Right lobe of liver (tissue), 6 donors: ENCODE data around the gene RASSF7. TPM values are rescaled to one million over a fixed set of nuclear protein-coding genes. Genes with fewer than 3 reads are reported as not detected.
"Not testable (repeated sequence)": the region's sequence is repeated elsewhere in the genome, so short reads cannot be mapped to it uniquely, and the experiment has no call there.

ENCODE experiments used
- ATAC-seq, 4 donors: fragments of 200-7000 bp; cut with Tn5 transposase; one replicate each; pipeline ENCODE4 v1.9.1; 2020; ENCODE audit warnings: mild to moderate bottlenecking in 4 of 4, moderate library complexity in 4 of 4
- DNase-seq, 3 donors: peaks; one replicate each; pipeline ENCODE4 v3.0.0-alpha.2; 2020
- H3K27ac ChIP-seq, 3 donors: fragments of 200-600 bp; one replicate each; pipeline ENCODE4 v1.8.0; 2022
- H3K27me3 ChIP-seq, 2 donors: fragments of 200-600 bp; one replicate each; pipeline ENCODE4 v1.8.0; 2022
- H3K36me3 ChIP-seq, 4 donors: fragments of 200-600 bp; sonication (generic) in 1 of 4; one replicate each; pipeline versions ENCODE4 v1.5.1 to v1.8.0; 2017 to 2022; ENCODE audit warnings: control low read depth in 1 of 4
- H3K4me1 ChIP-seq, 4 donors: fragments of 200-600 bp; sonication (generic) in 1 of 4; one replicate each; pipeline versions ENCODE4 v1.5.1 to v1.8.0; 2017 to 2022; ENCODE audit warnings: control low read depth in 1 of 4
- H3K4me3 ChIP-seq, 3 donors: fragments of 200-600 bp; one replicate each; pipeline ENCODE4 v1.8.0; 2022
- H3K9me3 ChIP-seq, 4 donors: fragments of 200-600 bp; sonication (generic) in 1 of 4; one replicate each; pipeline versions ENCODE4 v1.5.1 to v1.8.0; 2017 to 2022; ENCODE audit warnings: control low read depth in 1 of 4
- POLR2A ChIP-seq: fragments of 450-650 bp; IDR thresholded peaks from one replicate; pipeline ENCODE4 v1.6.1; 2017; ENCODE audit warnings: antibody characterized with exemption, mild to moderate bottlenecking
- WGBS: methylation state at CpG from one replicate; pipeline ENCODE4 v1.1.6; 2018; ENCODE audit warnings: low coverage, low lambda C conversion rate; ENCODE audit not compliant: insufficient coverage; ENCODE audit errors: missing lambda C conversion rate; 5-methylcytosine and 5-hydroxymethylcytosine counted together
- intact Hi-C, 2 donors: fragments of 100-400 bp; cut with DNase I; formaldehyde crosslinking; loops; one replicate each; pipeline versions ENCODE4 v1.11.2 to v1.14.1; 2022
- total RNA-seq, 6 experiments: library from RNA; depleted of rRNA in 2 of 6; stranded (reverse); fragments of >200 nt in 2 of 6; fragmentation: NEBNext Ultra II Directional in 3 of 6; extraction: Animal tissue kit (Norgen Biotek cat#: 25700) in 3 of 6; gene quantifications; one replicate each; pipeline versions ENCODE4 v1.1.0 to v1.2.4, GENCODE V29; 2016 to 2023
- TF ChIP-seq, protein P1 (sequence below), 4 donors: fragments of 200-600 bp in 3 of 4; fragments of 450-650 bp in 1 of 4; IDR thresholded peaks; one replicate each; pipeline versions ENCODE4 v1.5.1 to v1.8.0; 2016 to 2022; ENCODE audit warnings: antibody characterized with exemption in 4 of 4, mild to moderate bottlenecking in 2 of 4
- donor health status: DM: no; HTN: yes; CAD: no.
- donor health status: DM: no; HTN: no; CAD: no.
- donor health status: DM: no; HTN: no; CAD: no.
- donor health status: DM: no; HTN: yes; CAD: no.
- donor health status: DM: no; HTN: yes; CAD: no.

Gene RASSF7
- total RNA-seq, 6 experiments from 2014 or later = 20.5 to 61.1 (median 39.5) TPM

DNA sequence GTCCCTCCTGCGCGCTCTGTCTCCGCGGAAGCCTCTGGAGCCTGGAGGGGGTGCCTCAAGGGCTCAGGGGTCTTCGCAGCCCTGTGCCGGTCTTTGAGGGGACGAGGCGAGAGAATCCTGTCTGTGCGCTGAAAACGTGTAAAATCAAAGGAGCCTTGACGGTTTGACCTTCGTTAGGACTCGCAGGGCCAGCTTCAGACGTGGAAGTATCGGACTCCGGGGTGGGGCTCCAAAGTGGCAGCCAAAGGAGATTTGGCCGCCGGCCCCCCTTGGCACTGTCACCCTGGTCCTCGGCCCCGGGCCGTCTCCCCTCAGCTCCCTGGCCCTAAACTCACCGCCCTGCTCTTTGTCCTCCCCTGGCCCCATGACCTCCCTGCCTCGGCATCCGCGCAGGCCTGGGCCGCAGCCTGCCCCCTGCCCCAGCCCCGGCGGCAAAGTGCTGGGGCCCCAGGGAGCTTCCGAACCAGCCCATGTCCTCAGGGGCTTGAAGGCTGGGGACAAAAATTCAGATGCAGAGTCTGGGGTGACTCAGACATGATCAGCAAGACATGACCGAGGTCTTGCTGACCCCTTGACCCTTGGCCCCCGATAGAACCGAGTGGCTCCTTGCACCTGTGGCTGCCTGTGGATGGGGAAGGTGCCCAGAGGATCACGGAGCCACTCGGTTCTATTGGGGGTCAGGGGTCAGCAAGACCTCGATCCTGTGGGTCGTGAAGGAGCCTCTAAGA lies 8.6 kb downstream of the RASSF7 start:
- 7% methylated on average over 17 of the region's 36 CpGs for WGBS

DNA sequence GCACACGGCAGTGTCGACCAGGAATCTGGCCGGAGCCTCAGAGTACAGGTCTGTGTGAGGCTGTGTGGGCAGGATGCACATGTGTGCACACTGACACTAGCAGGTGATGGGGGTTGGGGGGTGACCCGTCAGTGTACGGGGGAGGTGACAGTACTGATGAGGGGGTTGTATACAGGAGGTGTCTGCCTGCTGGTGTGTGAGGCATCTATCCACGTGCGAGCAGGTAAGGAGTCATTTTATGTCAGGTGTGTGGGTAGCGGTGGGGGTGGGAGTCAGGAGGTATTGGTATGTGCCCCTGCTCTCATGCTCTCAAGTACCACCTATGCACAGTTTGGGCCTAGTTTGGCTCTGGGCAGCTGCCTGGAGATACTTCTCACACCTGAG lies 11.0 kb downstream of the RASSF7 start:
- no peak for ATAC-seq
- peaks cover 0 to 44% (median 5%) of the 10 kb centered on the region in 4 donors for H3K4me1 ChIP-seq
- H3K27ac ChIP-seq = no peak overlapping the region
- no peaks in the 10 kb centered on the region for H3K27me3 ChIP-seq
- WGBS = 77% methylated on average over 3 of the region's 8 CpGs
- intact Hi-C loops = no loop called here
- no peaks in the 10 kb centered on the region for H3K9me3 ChIP-seq
- H3K4me3 ChIP-seq = no peak overlapping the region
- DNase-seq = no peak
- no peaks in the 10 kb centered on the region for H3K36me3 ChIP-seq
- no peak for TF ChIP-seq POLR2A
- TF ChIP-seq, protein P1, sequence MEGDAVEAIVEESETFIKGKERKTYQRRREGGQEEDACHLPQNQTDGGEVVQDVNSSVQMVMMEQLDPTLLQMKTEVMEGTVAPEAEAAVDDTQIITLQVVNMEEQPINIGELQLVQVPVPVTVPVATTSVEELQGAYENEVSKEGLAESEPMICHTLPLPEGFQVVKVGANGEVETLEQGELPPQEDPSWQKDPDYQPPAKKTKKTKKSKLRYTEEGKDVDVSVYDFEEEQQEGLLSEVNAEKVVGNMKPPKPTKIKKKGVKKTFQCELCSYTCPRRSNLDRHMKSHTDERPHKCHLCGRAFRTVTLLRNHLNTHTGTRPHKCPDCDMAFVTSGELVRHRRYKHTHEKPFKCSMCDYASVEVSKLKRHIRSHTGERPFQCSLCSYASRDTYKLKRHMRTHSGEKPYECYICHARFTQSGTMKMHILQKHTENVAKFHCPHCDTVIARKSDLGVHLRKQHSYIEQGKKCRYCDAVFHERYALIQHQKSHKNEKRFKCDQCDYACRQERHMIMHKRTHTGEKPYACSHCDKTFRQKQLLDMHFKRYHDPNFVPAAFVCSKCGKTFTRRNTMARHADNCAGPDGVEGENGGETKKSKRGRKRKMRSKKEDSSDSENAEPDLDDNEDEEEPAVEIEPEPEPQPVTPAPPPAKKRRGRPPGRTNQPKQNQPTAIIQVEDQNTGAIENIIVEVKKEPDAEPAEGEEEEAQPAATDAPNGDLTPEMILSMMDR (IDR thresholded peaks at IDR 0.05) = no peak

More for the DNA sequence above, 8.6 kb downstream of the RASSF7 start:
- Histone ChIP-seq H3K36me3 (no peaks in the 10 kb centered on the region), H3K4me3 (peak overlapping the region; percentile 61 to 73 (median 71)), H3K4me1 (peaks cover 0 to 34% (median 5%) of the 10 kb centered on the region in 4 donors), H3K27ac (peak overlapping the region; percentile 72 to 94 (median 79)), H3K9me3 (no peaks in the 10 kb centered on the region), H3K27me3 (no peaks in the 10 kb centered on the region)
- ATAC-seq (peak; percentile 25 to 65 (median 57)), DNase-seq (peak; percentile 64 to 93 (median 87))
- intact Hi-C loops = no loop called here
- TF ChIP-seq, protein P1 (IDR thresholded peaks at IDR 0.05) = no peak
- TF ChIP-seq POLR2A = no peak

DNA sequence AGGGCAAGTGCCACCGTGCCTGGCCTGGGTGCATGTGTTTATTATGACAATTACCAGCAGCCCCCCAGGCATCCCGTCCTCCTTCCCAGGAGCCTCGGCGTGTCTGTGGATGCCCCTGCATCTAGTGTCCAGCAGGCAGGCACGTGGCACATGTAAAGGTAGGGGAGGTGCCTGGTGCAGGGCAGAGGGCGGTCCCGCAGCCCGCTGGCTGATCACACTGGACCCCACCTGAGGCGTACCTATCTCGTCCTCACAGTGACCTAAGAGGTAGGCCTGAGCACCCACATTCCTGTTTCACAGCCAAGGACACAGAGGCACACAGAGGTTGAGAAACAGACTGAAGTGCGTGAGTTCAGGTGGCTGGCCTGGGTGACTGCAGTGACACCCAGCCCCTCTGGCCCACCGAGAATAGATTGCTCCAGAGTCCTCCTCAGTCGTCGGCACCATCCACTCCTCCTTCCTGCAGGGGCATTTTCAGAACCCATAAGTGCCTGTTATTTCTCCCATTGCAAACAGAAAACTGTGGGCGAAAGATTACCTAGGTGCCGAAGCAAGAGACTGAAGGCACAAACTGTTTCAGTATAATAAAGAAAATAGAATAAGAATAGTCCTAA lies 12.5 kb downstream of the RASSF7 start:
- DNase-seq = peak in 2 of 3 donors; percentile 59 to 79
- intact Hi-C loops = no loop called here
- H3K9me3 ChIP-seq = no peaks in the 10 kb centered on the region
- 63% methylated on average over 4 of the region's 16 CpGs for WGBS
- no peaks in the 10 kb centered on the region for H3K36me3 ChIP-seq
- no peak overlapping the region for H3K27ac ChIP-seq
- H3K27me3 ChIP-seq = no peaks in the 10 kb centered on the region
- no peak for TF ChIP-seq POLR2A
- TF ChIP-seq, protein P1 (IDR thresholded peaks at IDR 0.05) = no peak
- H3K4me3 ChIP-seq = no peak overlapping the region
- ATAC-seq = no peak
- H3K4me1 ChIP-seq = peaks cover 2 to 42% (median 9%) of the 10 kb centered on the region in 4 donors

DNA sequence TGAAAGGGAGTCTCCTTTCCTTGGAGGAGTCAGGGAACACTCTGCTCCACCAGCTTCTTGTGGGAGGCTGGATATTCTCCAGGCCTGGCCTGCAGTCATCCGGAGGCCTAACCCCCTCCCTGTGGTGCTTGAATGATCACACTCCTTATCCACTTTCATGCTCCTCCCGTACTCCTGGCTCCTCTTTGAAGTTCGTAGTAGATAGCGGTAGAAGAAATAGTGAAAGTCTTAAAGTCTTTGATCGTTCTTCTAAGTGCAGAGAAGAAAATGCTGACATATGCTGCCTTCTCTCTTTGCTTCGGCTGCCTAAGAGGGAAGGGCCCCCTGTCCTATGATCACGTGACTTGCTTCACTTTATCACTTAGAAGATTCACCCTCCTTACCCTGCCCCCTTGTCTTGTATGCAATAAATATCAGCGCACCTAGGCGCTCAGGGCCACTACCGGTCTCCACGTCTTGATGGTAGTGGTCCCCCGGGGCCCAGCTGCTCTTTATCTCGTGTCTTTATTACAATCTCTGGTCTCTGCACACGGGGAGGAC lies 13.3 kb downstream of the RASSF7 start:
- DNase-seq, H3K4me3 ChIP-seq, H3K27me3 ChIP-seq, H3K9me3 ChIP-seq, H3K27ac ChIP-seq, ATAC-seq, intact Hi-C loops, H3K36me3 ChIP-seq: not testable (repeated sequence)
- H3K4me1 ChIP-seq = peaks cover 2 to 48% (median 13%) of the 10 kb centered on the region in 4 donors
- WGBS = 57% methylated on average over 11 of the region's 14 CpGs
